Activated CD4-positive, alpha-beta T cell treated with anti-CD3 and anti-CD28 coated beads, Interleukin-2, Interleukin-4, amounts not matched to agents 100 ng/mL and 50 ng/mL, durations not matched to agents 16 hours and 8 hours (primary cell): ENCODE measurements around the gene KIAA1217.

Experiments
- DNase-seq: peaks from one replicate; pipeline ENCODE4 v3.0.0-alpha.2; 2020; ENCODE audit warnings: low spot score

KIAA1217 gene, protein sequence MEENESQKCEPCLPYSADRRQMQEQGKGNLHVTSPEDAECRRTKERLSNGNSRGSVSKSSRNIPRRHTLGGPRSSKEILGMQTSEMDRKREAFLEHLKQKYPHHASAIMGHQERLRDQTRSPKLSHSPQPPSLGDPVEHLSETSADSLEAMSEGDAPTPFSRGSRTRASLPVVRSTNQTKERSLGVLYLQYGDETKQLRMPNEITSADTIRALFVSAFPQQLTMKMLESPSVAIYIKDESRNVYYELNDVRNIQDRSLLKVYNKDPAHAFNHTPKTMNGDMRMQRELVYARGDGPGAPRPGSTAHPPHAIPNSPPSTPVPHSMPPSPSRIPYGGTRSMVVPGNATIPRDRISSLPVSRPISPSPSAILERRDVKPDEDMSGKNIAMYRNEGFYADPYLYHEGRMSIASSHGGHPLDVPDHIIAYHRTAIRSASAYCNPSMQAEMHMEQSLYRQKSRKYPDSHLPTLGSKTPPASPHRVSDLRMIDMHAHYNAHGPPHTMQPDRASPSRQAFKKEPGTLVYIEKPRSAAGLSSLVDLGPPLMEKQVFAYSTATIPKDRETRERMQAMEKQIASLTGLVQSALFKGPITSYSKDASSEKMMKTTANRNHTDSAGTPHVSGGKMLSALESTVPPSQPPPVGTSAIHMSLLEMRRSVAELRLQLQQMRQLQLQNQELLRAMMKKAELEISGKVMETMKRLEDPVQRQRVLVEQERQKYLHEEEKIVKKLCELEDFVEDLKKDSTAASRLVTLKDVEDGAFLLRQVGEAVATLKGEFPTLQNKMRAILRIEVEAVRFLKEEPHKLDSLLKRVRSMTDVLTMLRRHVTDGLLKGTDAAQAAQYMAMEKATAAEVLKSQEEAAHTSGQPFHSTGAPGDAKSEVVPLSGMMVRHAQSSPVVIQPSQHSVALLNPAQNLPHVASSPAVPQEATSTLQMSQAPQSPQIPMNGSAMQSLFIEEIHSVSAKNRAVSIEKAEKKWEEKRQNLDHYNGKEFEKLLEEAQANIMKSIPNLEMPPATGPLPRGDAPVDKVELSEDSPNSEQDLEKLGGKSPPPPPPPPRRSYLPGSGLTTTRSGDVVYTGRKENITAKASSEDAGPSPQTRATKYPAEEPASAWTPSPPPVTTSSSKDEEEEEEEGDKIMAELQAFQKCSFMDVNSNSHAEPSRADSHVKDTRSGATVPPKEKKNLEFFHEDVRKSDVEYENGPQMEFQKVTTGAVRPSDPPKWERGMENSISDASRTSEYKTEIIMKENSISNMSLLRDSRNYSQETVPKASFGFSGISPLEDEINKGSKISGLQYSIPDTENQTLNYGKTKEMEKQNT (N-terminal part only)

GRCh38 chr10:24208661-24209431 lies at the start of gene KIAA1217:
Gene KIAA1217 (plus strand): TSS chr10:24209138. CDS start chr10:24209194, 56 bp downstream.
- DNase-seq = no peak

DNA sequence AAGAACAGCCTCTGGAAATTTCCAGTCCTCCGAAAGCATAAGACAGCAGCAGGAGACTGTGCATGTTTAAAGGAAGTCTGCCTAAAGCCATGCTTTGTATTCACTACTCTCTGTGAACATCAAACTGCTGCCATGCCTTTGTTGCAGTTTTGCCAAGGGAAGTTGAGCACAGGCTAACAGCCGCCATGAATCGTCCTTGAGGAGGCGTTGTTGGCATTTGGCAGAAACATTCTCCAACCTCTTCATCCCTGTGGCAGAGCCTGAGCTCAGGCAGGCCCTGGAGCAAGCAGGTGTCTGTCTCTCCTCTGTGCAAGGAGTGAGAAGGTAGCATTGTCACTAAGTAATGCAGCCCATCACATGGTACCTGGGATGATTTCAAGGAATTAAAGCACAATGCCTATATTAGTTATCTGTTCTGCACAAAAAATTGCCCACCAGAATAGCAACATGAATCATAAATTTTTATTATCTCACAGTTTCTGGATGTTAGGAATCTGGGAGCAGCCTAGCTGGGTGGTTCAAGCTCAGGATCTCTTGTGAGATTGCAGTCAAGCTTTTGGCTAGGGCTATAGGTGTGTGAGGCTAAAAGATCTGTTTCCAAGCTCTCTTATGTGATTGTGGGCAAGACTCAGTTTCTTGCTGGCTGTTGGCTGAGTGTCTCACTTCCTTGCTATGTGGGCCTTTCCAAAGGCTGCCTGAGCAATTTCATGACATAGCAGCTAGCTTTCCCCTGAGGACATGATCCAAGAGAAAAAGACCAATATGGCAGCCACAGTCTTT lies 46.5 kb upstream of the KIAA1217 start:
- no peak for DNase-seq

DNA sequence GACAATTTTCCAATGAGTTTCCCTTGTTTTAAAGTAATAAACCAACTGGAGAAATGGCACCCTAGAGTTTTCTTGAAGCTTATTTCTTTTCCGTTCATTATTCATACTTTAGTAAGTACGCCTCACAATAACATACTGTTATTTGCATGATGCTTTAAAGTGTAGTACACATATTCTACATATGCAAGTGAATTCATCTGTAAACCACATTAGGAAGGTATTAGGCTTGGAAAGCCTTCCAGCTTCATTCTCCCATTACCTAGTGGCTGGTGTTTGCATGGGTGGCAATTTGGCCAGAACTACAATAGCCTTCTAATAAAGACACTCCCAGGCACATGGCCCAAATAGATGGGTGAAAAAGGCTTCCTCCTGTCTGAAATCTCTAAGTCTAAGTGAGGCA lies 45.5 kb upstream of the KIAA1217 start:
- DNase-seq = no peak

GRCh38 chr10:24168258-24169170 lies 40.4 kb upstream of the KIAA1217 start:
- DNase-seq = no peak

DNA sequence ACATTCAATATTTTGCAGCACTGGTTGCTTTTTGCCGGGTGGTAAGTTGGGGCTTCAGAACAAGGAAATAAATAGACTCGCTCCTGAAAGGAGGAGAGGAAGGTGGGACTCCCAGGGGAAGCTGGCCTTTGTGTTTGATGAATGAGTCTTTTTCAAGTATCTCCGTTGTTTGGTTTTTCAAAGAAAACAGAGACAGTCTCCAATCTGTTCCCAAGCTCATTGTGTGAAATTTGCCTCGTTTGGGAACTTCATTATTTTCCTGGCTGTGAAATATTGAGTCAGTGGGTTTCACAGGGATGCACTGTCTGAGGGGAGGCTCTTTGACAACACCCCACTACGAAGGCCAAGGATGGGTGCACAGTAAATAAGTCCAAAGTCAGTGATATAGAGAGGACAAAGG lies 38.7 kb upstream of the KIAA1217 start:
- DNase-seq = no peak

- DNase-seq = no peak
These were observed 36.0 kb upstream of the KIAA1217 start for GRCh38 chr10:24172909-24173308.

GRCh38 chr10:24174014-24174413 lies 34.9 kb upstream of the KIAA1217 start:
- no peak for DNase-seq

DNA sequence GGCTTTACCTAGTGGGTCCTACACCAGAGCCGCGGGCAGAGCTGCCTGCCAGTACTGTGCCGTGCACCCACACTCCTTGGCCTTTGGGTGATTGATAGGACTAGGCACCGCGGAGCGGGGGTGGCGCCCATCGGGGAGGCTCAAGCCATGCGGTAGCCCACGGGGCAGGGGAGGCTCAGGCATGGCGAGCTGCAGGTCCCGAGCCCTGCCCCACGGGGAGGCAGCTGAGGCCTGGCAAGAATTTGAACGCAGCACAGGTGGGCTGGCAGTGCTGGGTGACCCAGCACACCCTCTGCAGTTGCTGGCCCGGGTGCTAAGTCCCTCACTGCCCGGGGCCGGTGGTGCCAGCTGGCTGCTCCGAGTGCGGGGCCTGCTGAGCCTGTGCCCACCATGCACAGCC lies 32.3 kb upstream of the KIAA1217 start:
- no peak for DNase-seq

DNA sequence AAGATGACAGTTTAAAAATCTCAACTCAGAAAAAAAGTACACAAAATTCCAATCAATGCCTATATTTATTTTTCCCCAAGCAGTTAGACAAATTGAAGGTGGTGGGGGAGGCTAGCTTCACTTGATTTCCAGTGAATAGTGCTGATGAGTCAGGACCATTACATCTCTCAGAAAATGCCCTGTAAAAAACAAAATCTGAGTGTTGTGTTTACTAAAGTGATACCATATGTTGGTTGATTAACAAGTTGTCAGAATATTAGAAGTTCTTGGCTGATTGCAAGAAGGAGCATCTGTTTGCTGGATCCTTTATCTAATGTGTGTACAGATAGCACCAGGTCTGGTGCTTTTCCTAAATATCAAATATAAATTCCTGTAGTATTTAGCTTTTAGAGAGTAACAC lies 31.3 kb upstream of the KIAA1217 start:
- no peak for DNase-seq

GRCh38 chr10:24180891-24181290 lies 28.0 kb upstream of the KIAA1217 start:
- no peak for DNase-seq

- no peak for DNase-seq
These were observed 24.5 kb upstream of the KIAA1217 start for GRCh38 chr10:24184455-24184854.

DNA sequence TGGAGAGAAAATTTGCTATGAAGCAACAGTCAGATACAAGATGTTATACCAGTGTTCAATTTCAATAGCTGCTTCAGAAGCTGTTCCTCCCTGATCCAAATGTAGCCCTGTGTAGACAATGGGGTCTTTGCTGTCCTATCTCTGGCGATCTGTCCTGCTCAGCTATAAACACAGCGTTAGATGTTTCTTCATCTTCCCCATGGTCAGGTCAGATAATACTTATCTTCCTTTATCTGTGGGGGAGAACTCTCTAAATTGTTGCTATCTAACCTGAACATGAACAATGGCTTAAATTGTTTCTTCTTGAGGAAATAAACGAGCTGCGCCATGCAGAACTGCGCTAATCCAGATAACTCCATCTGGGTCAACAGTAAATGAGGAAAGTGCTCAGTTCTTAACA lies 15.6 kb upstream of the KIAA1217 start:
- no peak for DNase-seq

DNA sequence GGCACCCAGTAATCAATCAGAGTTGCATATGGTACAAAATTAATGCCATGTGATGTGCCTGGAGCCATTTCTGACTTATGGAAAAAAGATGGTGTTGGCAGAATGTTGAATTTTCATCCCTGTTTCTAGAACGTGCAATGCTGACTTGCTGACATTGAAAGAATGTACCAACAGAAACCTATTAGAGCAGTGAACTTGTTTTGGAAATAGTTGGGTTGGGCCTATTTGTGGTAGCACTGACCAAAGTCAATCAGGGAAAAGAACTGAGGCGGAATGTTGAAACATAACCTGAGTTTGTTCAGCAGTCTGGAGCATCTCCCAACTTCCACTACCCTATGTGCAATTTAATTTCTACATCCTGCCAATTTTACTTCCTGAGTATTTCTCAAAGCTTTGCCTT lies 11.7 kb upstream of the KIAA1217 start:
- no peak for DNase-seq

GRCh38 chr10:24201503-24202180 lies 7.3 kb upstream of the KIAA1217 start:
- no peak for DNase-seq

GRCh38 chr10:24202181-24202570 lies 6.8 kb upstream of the KIAA1217 start:
- no peak for DNase-seq

DNA sequence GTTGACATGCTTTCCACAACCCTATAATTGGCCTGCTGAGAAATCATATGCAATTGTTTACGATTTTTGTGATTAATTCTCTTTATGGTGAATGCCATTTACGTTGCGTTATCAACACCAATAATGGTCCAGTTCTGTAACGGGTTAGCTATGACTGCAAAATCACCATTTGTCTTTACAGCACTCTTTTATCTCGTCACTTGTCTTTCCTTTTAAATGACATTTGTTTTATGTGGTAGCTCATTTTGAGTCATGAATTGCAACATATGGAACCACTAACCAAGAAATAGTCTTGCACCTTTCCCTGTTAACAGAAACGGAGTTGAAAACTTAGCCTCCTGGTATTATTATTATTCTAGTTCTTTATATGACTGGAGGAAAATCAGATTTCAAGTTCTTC lies 3.1 kb upstream of the KIAA1217 start:
- peak; percentile 58 for DNase-seq

GRCh38 chr10:24206334-24206733 lies 2.6 kb upstream of the KIAA1217 start:
- DNase-seq = no peak

DNA sequence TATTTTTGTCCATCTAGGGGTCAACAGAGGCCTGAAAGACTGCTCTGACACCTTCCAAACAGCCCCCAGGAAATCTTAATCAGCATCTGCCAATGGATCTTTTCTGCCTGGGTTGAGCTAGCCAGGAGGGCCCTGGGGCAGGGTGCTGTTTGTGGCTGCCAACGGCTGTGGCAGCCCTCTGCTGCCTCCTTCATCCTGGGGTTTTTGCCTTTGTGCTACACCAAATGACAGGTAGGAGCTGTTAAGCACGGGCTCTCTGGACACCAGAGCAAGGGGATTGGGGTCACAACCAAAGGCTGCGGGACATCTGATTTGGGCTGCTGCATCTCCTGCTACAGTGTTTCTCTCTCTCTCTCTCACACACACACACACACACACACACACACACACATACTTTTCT lies 2.0 kb upstream of the KIAA1217 start:
- no peak for DNase-seq

DNA sequence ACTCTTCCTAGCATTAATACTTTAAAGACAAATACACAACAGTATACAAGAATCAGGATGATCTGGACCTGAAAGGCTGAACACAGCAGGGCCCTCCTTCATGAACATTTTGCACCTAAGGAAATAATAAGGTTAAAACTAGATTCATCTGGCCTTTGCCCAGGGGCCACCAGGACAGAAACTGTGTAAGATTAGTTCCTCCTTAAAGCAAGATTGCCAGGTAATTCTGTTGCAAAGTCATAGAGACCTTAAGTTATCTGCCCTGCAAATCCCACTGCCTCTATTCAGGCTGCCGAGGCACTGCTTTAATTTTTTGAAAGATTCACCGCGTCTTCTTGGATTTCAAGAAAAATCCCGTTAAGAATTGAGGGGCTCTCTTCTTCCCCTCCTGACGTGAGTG lies 1.6 kb upstream of the KIAA1217 start:
- DNase-seq = no peak
